HG02870 (cell line): ENCODE measurements around the gene SCPEP1.
"Not testable (repeated sequence)": the region's sequence is repeated elsewhere in the genome, so short reads cannot be mapped to it uniquely, and the experiment has no call there.

Experiments used
- ATAC-seq: cut with Tn5 transposase; IDR thresholded peaks from one replicate; pipeline ENCODE4 v1.9.1; 2021; ENCODE audit warnings: mild to moderate bottlenecking, moderate library complexity; ENCODE audit not compliant: unreplicated experiment

Gene SCPEP1

DNA sequence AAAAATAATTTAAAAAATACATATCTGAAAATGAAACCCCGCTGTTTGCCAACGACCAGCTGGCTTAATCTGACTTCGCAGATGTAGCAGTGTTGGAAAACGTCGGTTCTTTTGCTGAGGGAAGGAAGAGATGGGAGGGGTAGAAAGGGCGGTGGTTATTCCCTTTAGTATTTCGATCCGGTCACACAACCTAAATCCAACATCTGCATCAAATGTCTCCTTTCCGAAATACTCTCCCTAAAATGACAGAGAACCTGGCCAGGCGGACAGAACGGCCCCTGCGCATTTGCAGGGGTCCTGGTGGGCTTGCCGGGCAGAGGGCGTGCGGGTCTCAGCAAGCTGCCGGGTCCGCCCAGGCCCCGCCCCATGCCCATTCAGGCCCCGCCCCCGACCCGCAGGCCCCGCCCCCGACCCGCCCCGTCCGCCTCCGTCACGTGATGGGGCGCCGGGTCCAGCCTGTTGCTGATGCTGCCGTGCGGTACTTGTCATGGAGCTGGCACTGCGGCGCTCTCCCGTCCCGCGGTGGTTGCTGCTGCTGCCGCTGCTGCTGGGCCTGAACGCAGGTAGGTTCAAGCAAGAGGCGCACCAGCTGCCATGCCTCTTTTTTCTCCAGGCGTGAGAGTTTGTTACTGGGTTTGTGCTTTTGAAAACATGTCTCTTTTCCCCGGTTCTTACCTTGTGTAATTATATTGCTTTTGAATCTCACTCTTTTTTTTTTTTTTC, at the start of gene SCPEP1:
SCPEP1 (plus strand) TSS at position 459 of the 723 bp plus-strand sequence; CDS start at position 488, 29 bp downstream.
- ATAC-seq = peak; percentile 59

GRCh38 chr17:56928586-56928985, 49.3 kb upstream of the SCPEP1 start:
- no peak for ATAC-seq

DNA sequence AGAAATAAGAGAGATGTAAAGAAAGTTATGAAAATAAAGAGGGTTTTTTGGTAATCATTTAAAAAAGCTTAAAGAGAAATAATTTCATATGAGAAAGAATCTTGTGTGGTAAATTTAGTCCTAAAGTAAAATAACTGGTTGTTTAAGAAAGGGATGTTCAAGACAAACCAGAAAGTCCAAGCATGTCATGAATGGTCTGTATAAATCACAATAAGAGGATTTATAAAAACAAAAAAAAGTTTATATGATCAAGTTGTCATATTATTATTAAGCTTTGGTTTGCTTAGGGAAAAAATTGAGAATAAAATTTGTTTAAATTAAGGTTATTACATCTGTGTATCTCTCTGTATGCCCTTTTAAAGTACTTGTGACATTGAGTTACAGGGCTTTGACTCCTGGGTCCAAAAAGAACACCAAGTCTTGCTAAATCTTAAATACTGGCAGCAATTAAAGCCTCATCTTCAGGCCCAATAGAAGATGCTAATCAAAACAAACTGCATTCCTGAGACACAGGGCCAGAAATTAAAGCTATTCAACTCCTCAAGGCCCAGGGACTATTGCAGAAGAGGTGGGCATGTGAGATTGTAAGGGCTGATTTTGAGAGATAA, 48.5 kb upstream of the SCPEP1 start:
- no peak for ATAC-seq

DNA sequence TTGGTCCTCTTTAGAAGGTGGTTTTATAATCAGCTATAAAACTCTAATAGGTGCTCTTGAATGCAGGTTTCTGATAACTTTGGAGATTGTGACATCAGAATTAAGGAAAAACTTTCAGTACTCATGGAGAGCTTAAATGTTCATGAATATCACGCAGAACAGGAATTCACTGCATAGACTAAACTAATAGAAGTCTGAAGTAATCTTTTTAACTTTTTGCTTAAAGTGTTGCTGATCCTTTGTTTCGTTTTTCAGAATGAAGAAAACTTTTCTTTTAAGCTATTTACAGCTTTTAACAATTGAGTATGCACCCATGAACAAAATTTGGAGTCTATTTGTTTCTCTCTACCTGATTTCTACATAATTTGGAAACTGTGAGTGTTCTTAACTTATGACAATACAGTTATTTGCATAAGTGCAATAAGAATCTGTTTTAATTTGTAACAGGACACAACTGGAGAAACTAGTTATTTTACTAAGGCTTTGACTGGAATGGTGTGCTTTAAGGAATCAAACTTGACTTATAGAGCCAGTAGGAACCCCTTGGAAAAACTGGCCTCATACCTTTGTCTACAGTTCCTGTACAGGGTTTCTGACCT, 47.1 kb upstream of the SCPEP1 start:
- no peak for ATAC-seq

DNA sequence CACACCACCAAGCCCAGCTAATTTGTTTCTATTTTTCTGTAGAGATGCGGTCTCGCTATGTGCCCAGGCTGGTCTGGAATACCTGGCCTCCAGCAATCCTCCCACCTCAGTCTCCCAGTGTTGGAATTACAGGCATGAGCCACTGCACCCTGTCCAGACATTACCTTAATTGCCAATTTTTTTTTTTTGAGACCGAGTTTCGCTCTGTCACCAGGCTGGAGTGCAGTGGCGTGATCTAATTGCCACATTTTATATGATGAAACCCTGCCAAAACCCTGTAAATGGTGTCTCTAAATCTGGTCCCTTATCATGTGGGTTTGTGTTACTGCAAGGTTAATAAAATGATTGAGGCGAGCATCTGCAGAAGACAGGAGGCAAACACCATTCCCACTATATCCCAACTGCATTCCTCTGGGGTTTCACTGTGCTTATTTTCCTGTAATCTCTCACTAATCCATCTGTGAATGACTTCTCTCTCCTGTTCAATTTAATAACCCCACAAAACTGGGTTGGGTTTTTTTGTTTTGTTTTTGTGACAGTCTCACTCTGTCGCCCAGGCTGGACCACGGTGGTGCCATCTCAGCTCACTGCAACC, 44.7 kb upstream of the SCPEP1 start:
- ATAC-seq = no peak

GRCh38 chr17:56933868-56934267, 44.1 kb upstream of the SCPEP1 start:
- no peak for ATAC-seq

GRCh38 chr17:56934280-56934679, 43.7 kb upstream of the SCPEP1 start:
- ATAC-seq = no peak

DNA sequence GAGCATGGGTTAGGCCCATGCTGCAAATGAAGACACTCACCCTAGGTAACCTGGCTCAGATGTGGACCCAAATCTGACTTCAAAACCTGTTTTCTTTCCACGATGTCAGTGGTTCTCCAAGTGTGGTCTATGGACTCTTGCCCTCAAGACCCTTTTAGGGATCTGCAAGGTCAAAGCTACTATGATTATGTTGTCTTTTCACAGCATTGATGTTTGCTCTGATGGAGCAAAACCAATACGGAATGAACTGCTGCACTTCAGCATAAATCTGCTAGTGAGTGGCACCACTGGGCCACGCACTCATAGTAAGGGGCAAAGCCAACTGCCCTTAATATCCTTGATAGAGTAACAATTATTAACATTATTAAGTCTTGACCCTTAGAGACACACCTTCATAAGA, 42.5 kb upstream of the SCPEP1 start:
- ATAC-seq = no peak

DNA sequence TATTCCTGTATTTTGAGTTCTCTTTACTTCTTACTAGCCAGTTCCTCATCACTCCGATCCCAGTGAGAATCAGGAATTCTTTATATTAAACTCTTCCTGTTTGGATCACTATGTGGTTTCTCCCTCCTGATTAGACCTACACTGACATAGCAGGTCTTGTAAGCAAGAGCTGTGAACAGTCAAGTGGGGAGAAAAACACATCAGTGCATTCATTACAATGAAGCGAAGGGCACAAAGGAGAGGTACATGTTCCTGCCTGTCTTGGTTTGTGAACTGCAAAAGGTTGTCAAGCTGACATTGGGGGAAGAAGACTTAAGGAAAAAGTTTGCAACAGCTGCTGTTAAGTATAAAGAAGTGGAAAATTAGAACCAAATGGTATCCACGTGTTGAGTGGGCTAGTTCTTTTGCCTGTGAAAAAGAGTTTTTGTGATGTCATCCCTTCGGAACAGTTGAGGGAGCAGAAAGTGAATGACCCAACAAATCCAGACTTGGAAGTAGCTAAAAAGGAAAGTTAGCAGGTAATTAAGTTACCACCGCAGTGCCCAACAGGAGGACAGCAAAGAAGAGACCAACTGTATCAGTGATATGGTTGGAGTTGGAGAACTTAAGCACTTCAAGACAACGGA, 41.1 kb upstream of the SCPEP1 start:
- no peak for ATAC-seq

- no peak for ATAC-seq
Measured at GRCh38 chr17:56937687-56938086, 40.2 kb upstream of the SCPEP1 start.

DNA sequence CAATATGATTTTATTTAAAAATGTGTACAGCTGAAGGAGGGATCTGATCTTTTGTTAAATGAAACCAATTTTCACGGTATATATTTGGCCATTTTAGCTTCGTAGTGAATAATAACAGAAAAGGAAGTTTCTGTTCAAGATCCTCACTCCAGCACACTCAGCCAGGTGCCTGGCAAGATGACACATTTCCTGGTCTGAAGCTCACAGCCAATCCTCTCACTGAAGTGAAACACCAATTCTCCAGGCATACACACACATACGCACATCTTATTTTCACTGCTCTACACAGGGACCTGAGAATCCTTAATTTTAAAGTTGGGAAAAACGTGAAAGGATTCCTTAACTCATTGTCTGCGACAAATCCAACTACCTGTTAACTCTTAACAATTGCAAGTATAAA, 39.7 kb upstream of the SCPEP1 start:
- ATAC-seq = not testable (repeated sequence)

DNA sequence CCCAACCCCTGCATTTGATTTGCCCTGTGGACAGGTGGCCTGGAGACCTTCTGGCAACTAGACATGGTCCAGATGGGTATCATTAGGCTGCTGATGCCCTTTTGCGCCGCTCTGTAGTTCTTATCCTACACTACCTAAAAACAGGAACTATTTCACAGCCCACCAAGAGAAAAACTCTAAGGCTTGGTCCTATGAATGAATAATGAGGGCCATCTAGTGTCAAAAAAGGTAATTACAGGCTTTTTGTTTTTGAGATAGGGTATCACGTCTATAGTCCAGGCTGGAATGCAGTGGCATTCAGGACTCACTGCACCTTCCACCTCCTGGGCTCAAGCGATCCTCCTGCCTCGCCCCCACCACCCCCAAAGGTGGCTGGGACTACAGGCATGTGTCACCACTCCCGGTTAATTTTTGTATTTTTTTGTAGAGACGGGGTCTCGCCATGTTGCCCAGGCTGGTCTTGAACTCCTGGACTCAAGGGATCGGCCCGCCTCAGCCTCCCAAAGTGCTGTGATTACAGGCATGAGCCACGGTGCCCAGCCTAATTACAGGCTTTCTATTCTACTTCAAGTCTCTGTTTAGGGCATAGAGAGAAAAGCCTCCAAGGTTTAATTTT, 38.0 kb upstream of the SCPEP1 start:
- ATAC-seq = no peak

DNA sequence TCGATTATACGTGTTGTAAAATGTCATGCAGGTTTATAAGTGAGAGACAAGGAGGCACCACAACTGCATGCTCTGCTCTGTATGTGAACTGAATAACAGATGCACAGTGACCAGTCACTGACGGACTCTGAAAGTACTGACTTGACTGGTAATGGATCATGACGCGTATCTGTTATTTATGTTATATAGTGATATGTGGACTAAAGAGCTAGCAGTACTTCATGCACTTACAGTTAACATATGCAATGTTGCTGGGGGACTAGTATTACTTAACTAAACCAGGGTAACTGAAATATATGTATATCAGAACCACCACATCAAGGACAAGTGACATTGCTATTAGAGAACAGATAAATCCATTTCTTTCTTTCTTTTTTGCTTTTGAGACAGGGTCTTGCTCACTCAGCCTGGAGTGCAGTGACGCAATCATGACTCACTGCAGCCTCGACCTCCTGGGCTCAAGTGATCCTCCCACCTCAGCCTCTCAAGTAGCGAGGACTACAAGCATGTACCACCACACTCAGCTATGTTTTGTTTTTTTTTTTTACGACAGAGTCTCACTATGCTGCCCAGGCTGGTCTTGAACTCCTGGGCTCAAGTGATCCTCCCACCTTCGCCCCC, 34.3 kb upstream of the SCPEP1 start:
- no peak for ATAC-seq

DNA sequence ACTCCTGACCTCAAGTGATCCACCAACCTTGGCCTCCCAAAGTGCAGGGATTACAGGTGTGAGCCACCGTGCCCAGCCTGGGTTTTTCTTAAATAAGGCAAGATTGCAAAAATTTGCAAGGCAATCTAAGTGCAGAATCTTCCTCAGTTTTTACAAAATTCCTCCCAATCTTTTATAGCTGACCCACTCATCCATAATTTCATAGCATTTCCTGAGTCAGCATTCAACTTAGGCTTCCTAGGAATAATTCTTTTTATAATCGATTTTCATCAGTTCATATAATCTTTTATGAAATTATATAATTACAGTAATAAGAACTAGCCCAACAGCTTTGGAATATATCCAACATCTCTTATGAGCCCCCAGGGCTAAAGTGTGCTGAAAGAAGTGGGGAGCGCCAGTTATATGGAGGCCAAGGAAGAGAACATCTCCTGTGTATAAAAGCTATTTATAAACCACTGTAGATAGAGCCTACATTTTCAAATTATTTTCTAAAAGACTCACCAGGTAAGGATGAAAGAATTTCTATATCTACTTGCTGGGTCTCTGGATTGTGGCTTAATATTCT, 31.9 kb upstream of the SCPEP1 start:
- no peak for ATAC-seq

DNA sequence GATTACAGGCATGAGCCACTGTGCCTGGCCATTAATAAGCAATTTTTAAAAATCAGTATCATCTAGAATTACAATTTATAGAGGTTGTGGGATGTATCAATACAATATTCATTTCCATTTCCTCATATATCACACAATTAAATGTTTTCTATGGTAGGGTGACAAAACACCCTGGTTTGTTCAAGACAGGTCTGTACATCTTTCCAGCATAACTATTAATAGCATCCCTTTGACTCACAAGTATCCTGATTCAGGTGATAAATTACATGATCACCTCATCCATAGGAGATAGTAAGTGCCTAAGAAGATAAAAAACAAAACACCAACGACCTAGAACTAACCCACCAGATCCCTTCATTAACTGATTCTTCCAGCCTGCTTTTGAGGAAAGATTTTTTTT, 30.2 kb upstream of the SCPEP1 start:
- no peak for ATAC-seq

GRCh38 chr17:56948491-56948890, 29.4 kb upstream of the SCPEP1 start:
- ATAC-seq = no peak

- no peak for ATAC-seq
Measured at GRCh38 chr17:56949595-56949994, 28.3 kb upstream of the SCPEP1 start.

- ATAC-seq = no peak
Measured at GRCh38 chr17:56956992-56957391, 20.9 kb upstream of the SCPEP1 start.

DNA sequence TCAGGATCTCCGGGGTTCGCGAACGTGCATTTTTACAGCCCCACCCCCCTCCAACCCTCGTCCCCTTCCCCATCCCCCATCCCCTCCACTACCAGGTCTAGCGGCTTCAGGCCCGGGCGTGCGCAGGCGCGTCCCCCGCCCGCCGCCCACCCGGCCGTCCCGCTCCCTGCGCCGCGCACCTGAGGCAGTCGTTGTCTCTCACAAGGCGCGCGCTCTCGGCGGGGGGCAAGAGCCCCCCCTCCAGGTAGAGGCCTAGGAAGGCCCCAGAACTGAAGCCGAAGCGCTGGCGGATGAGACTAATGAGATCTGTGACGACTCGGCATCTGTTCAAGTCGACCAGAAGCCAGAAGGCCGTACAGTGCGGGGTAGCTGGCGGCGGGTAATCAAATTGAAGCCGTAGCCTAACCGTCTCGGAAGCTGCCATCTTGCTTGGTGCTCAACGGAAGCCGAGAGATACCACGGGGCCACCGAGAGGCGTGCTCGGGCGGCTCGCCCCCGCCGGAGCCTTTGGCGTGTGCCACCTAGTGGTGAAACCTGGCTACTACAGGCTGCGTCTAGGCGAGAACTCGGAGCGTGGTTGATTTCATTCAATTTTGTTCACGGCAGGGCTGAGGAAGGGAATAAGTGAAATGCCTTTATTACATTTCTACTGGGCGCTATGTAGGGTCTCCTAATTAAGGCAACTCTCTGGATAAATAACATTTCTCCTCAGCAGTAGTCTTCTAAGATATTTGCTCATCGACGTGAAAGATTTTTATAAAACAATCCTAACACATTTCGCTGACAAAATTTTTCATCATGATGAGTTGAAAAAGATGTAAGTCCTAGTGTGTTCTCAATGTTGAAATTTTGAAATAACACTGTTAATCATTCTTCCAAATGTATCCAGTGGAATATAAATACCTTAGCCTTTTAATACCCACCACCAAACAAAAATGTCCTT, 17.1 kb upstream of the SCPEP1 start, which contains the start of gene COIL:
COIL (minus strand) TSS at position 455 of the 943 bp plus-strand sequence; CDS start at position 424, 31 bp downstream.
- peak; percentile 92 for ATAC-seq
